Measurements from ENCODE around the gene SELENON. TPM values are rescaled to one million over a fixed set of nuclear protein-coding genes. Genes with fewer than 3 reads are reported as not detected.

SELENON gene
- total RNA-seq, 2 donors from 2014 or later, result 89.7 to 90.0 TPM

GRCh38 chr1:25760871-25761270 lies 39.1 kb upstream of the SELENON start:
- no peaks in the 10 kb centered on the region for H3K9me3 ChIP-seq
- no peak overlapping the region for H3K27ac ChIP-seq
- H3K27me3 ChIP-seq (replicated peaks; ENCODE audit: insufficient read depth), result no peaks in the 10 kb centered on the region
- DNase-seq (ENCODE audit: low spot score), result no peak
- H3K4me3 ChIP-seq, result no peak overlapping the region
- TF ChIP-seq CTCF (IDR thresholded peaks at IDR 0.05), result no peak
- no peak for TF ChIP-seq POLR2A (IDR thresholded peaks at IDR 0.05)
- TF ChIP-seq POLR2AphosphoS5 (IDR thresholded peaks at IDR 0.05), result no peak
- H3K4me1 ChIP-seq (replicated peaks), result peaks cover 5% of the 10 kb centered on the region
- H3K36me3 ChIP-seq, result no peaks in the 10 kb centered on the region
- intact Hi-C loops (cut with DNase I), result no loop called here
- 70% methylated on average over 5 of the region's 5 CpGs for WGBS

- 94% methylated on average over 9 of the region's 10 CpGs for WGBS
- intact Hi-C loops (cut with DNase I), result no loop called here
Observed at GRCh38 chr1:25763493-25763892, 36.5 kb upstream of the SELENON start.

GRCh38 chr1:25765136-25765922 lies 34.7 kb upstream of the SELENON start:
- H3K4me1 ChIP-seq (replicated peaks), result peaks cover 19% of the 10 kb centered on the region
- no peaks in the 10 kb centered on the region for H3K36me3 ChIP-seq
- no peaks in the 10 kb centered on the region for H3K9me3 ChIP-seq
- no peaks in the 10 kb centered on the region for H3K27me3 ChIP-seq (replicated peaks; ENCODE audit: insufficient read depth)
- peak overlapping the region; percentile 16 to 66 for H3K27ac ChIP-seq
- H3K4me3 ChIP-seq, result no peak overlapping the region
- WGBS, result 34% methylated on average over 8 of the region's 8 CpGs
- DNase-seq (ENCODE audit: low spot score), result no peak
- TF ChIP-seq CTCF (IDR thresholded peaks at IDR 0.05) (no peak), POLR2AphosphoS5 (IDR thresholded peaks at IDR 0.05) (no peak), POLR2A (IDR thresholded peaks at IDR 0.05) (no peak)
- intact Hi-C loops (cut with DNase I), result no loop called here

More at GRCh38 chr1:25763493-25763892, 36.5 kb upstream of the SELENON start:
- no peak overlapping the region for H3K27ac ChIP-seq
- no peaks in the 10 kb centered on the region for H3K27me3 ChIP-seq (replicated peaks; ENCODE audit: insufficient read depth)
- no peaks in the 10 kb centered on the region for H3K9me3 ChIP-seq
- no peak for DNase-seq (ENCODE audit: low spot score)
- H3K4me3 ChIP-seq, result no peak overlapping the region
- no peaks in the 10 kb centered on the region for H3K36me3 ChIP-seq
- TF ChIP-seq POLR2AphosphoS5 (IDR thresholded peaks at IDR 0.05) (no peak), CTCF (IDR thresholded peaks at IDR 0.05) (no peak), POLR2A (IDR thresholded peaks at IDR 0.05) (no peak)
- peaks cover 13% of the 10 kb centered on the region for H3K4me1 ChIP-seq (replicated peaks)

DNA sequence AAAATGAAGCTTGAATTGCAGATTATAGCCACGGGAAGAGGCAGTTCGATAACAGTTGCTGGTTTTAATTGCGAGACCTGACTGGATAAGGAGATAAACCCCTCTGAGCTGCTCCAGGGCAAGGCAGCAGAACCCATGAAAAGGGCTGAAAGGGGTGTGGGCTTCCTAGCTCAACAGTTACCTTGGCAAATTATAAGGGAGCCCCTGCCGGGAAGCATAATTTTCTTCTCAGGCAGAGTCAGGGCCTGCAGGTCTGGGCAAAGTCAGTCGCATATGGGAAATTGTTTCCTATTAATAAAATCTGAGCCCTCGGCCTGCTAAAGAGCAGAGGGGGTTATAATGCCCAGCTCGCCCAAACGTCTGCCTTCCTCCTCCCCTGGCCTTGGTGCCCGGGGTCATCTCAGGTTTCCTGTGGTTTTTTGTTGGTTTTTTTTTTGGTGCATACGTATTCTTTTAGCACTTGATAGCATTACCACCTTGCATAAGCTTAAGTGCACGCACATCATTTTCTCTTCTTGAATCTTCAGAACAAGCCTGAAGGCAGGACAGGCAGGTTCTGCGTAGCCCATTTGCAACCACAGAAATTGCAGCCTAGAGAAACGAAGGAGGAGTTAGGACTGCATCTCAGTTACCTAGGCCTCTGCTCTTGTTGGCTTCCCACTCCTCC lies 33.9 kb upstream of the SELENON start:
- WGBS, result 35% methylated on average over 13 of the region's 13 CpGs
- Histone ChIP-seq H3K4me3 (no peak overlapping the region), H3K27me3 (replicated peaks; ENCODE audit: insufficient read depth) (no peaks in the 10 kb centered on the region), H3K36me3 (no peaks in the 10 kb centered on the region), H3K27ac (peak overlapping the region; percentile 16 to 66), H3K4me1 (replicated peaks) (peaks cover 25% of the 10 kb centered on the region), H3K9me3 (no peaks in the 10 kb centered on the region)
- intact Hi-C loops (cut with DNase I), result no loop called here
- TF ChIP-seq POLR2A (IDR thresholded peaks at IDR 0.05) (no peak), POLR2AphosphoS5 (IDR thresholded peaks at IDR 0.05) (peak; percentile 14)
- no peak for DNase-seq (ENCODE audit: low spot score)

GRCh38 chr1:25766721-25767436 lies 33.1 kb upstream of the SELENON start:
- WGBS, result 56% methylated on average over 13 of the region's 13 CpGs
- intact Hi-C loops (cut with DNase I), result no loop called here
- Histone ChIP-seq H3K4me3 (no peak overlapping the region), H3K27me3 (replicated peaks; ENCODE audit: insufficient read depth) (no peaks in the 10 kb centered on the region), H3K4me1 (replicated peaks) (peaks cover 32% of the 10 kb centered on the region), H3K36me3 (no peaks in the 10 kb centered on the region), H3K9me3 (no peaks in the 10 kb centered on the region), H3K27ac (peak overlapping the region; percentile 16 to 66)
- DNase-seq (ENCODE audit: low spot score), result peak; percentile 93
- TF ChIP-seq CTCF (IDR thresholded peaks at IDR 0.05), result no peak
- peak; percentile 86 for TF ChIP-seq POLR2AphosphoS5 (IDR thresholded peaks at IDR 0.05)

Measured in prostate gland (tissue), 2 donors.